HG02870 (cell line): Measurements from ENCODE around the gene HDAC7.

Source experiments
- ATAC-seq: cut with Tn5 transposase; IDR thresholded peaks from one replicate; pipeline ENCODE4 v1.9.1; 2021; ENCODE audit warnings: mild to moderate bottlenecking, moderate library complexity; ENCODE audit not compliant: unreplicated experiment

The HDAC7 gene

GRCh38 chr12:47750916-47751470, 68.7 kb downstream of the HDAC7 start:
- no peak for ATAC-seq

GRCh38 chr12:47750229-47750798, 69.4 kb downstream of the HDAC7 start:
- no peak for ATAC-seq

DNA sequence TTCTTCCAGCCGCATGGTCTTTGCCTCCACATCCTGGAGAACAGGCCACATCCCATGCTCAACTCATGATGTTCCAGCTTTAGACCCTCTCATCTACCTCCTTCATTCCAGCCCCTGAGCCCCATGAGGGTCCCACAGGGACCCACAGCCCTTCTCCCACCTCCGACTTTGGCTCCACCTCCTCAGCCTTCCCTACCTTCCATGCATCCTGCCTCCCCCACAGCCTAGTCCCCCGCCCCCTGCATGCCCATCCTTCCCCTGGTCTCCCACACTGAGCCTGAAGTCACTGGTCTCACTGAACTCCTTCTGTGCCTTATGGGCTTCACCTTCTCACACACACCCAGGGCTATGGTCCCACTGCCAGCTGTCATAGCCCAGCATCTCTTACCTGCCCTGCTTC, 70.8 kb downstream of the HDAC7 start:
- ATAC-seq = no peak

DNA sequence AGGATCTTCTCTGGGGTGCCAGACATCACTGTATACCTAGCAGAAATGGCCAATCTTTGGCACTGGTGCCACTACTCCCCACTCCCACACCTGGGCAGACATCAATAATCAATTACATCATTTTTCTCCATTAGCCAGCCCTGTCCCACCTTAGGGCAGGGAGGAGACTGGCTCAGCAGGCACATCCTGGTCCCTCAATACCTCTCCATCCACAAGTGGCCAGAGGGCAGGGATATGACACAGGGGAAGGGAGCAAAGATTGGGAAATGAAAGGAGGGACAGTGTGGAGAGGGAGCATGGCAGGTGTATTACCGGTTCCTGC, 71.2 kb downstream of the HDAC7 start:
- no peak for ATAC-seq

DNA sequence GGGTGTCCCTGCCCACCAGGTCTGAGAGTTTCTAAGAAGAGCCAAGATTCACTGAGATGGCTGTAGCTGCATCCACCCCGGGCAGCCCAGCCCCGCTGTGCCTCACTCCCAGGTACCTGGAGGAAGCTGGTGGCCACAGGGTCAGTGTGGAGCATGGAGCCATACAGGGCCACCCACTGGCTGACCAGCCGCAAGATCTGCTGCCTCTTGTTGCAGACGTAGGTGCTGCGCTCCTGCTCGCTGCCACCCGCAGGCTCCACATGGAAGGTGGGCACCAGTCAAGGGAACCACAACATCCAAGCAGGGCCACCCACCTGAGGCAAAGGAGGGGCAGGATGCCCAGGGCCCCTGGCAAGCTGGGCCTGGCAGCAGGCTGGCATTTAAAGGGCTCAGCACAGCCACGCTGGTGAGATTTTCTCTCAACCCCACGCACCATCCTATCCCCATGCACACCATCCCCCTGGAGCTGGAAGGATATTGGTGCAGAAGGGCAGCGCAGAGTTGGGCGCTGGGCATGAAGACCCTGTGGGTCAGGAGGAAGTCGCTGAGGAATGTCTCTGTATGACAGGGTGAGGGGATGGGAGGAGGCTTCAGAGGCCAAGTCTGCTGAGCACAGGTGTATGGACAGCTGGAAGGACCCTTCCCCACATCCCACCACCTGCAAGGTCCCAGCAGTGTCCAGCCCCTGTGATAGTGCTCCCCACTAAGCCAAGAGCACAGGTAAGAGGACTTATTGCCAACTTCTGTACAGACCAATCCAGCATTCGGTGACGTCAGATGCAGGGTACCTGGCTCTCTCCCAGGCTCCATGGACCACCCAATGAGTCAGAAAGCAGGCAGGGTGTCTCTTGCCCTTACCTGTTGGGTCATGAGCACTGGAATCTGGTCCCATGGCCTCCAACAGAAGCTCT, 71.9 kb downstream of the HDAC7 start:
- ATAC-seq = no peak

DNA sequence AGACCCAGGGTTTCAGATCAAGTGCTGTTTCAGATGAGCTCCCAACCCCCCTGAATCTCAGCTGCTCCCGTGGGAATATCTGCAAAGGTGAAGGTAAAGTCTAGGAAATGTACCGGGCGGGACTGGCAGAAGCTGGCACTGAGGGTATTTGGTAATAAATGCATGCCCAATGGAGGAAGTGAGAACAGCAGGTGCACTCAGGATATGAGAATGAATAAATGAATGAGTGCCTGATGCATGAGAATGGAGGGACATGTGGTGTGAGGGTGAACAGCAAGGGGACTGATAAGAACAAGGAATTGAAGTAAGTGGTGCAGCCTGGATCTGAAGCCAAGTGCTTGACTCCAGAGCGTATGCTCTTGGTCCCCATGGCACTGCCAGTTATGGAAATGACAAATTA, 72.6 kb downstream of the HDAC7 start:
- no peak for ATAC-seq

DNA sequence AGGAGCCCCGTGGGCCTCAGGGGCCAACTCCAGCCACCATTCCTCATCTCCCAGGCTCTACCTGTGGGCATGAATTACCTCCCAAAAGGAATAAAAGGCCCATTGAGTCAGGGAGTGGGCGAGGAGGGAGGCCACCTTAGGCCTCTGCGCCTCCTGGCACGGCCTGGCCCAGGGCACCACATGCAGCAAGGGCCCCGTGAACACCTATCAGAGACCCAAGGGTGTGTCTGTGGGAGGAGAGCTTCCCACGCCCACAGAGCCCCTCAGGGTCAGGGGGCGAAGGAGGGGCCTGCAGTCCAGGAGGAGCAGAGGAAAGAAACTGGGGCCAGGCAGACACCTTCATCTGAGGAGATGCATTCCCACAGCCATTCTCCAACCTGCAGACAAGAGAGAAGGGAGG, 73.2 kb downstream of the HDAC7 start:
- no peak for ATAC-seq

DNA sequence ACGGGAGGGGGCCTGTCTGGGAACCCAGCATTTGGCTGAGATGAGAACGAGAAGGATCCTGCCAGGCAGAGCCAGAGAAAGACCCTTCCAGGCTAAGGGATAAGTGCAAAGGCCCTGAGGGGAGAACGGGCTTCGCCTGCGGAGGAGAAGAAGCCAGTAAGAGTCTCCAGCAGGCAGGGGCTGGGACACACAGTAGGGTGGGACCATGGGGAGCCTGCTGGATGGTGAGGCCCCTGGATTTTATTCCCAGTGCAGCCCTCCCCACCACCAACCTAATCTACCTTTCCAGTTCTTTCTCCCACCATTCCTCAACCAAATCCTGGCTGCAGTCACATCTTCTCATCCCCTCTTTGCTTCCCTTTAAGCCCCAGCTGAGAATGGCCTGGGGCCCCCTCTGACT, 73.6 kb downstream of the HDAC7 start:
- no peak for ATAC-seq

- ATAC-seq = no peak
Observed at GRCh38 chr12:47745485-47746041, 74.1 kb downstream of the HDAC7 start.

DNA sequence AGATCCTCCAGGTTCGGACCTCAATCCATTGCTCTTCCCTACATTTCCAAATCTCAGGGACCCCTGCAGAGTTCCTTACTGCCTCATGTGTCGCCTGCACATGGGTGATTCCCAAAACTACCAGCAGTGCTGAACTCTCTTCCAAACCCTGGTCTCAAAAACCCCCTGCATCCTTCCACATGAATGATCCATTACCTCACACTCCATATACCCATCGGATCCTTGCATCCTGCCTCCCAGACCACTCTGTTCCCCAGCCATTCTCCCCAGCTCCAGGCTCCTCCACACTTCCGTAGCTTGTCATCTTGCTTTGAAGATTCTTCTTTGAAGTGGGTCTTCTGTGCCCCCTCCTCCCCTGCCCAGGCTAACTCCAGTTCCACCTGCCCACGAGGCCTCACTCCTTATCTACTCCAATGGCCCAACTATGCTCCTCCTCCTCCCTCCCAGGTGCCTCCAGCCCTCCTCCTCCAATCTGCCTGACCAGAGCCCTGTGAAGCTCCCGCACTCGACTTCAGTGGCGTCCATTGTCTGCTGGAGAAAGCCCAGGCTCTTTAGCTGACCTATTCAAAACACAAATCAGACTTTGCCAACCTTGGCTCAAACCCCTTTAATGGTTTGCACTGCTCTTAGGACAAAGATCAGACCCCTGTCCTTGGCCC, 74.8 kb downstream of the HDAC7 start:
- ATAC-seq = no peak

DNA sequence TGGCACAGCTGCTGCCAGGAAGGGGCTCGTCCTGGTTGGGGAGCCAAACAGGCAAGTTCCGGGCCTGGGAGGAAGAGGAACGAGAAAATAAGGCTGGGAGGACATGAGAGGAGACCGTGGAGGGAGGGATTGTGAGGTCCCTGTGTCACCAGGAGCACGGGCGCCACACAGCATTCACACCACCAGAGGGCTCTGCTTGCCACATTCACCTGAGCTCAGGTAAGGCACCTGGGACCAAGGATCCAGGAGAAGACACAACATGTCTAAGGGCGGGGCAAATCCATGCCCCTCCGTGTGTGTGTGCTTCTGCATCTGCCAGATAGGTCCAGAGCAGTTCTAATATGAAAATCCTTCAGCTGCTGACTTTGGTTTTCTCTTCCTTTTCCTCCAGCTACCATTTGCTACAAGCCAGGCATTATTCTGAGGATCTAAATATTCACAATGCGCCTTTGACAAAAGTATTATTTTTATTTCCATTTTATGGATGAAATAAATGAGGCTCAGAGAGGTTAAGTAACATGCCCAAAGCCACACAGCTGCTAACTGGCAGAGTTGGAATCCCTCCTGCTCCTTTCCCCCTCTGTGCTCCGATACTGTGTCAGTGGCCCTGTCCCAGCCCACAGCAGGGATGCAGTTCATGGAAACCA, 75.6 kb downstream of the HDAC7 start:
- no peak for ATAC-seq

- no peak for ATAC-seq
Observed at GRCh38 chr12:47743311-47743860, 76.3 kb downstream of the HDAC7 start.

- no peak for ATAC-seq
Observed at GRCh38 chr12:47742253-47742825, 77.4 kb downstream of the HDAC7 start.

DNA sequence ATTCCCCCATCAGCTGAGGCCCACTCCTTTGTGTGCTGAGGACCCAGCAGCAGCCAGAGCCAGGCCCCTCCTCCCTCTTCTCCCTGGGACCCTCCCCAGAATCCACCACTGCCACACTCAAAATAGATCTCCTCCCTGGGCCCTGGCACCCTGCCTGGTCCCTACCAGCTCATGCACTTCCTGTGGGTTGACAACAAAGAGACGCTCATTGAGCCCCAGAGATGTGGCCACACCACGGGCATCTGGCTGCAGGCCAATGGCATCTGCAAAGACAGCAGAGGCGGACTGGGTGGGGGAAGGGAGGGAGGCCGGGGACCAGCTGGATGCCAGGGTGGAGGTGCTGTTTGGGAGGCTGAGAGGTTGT, 78.4 kb downstream of the HDAC7 start:
- ATAC-seq = no peak

DNA sequence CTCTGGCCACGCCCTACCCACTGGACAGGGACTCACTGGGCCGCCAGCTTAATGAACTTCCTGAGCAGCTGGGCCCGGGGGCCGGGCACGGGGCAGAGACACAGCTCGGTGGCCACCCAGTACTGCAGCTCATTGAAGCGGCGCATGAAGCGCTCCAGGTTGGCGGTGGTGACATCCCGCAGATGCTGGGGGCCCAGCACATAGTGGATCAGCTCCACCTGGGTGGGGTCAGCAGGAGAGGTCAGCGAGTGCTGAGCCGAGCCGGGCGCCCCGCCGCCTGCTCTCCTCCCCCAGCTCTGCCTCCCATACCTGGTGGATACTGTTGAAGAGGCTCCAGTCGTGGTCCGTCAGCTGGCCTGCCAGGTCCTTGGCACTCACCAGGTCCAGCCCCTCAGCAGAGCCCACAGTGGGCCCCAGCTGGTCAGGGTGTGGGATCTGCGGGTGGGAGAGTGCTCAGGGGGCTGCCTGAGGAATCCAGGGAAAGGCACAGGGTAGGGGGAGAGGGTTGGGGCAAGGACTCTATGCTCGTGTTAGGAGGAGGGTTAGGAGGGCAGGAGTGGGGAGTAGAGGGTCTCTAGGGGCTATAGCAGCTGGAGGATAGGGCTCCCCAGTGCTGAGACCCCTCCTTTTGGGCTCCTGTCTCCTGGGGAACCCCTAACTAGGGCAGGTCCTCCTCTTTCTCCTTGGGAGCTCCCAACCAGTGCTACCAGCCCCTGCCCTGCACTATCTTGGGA, 78.9 kb downstream of the HDAC7 start:
- ATAC-seq = peak; percentile 30

DNA sequence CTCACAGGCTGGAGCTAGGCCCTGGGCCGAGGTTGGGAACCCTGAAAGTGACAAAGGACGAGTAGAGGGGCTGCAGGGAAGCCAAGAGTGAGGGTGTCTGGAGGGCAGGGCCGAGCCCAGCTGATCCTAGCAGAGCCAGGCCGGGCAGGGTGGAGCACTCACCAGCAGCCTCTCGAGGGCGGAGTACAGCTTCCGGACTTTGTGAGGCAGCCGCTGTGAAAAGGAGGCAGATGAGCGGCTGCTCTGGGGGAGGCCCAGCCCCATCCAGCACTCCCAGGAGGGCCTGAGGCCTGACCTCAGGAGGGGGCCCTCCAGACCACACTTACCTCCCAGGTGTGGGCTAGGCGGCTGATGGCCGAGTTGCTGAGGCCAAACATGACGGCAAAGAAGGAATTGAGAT, 79.7 kb downstream of the HDAC7 start:
- peak; percentile 47 for ATAC-seq

DNA sequence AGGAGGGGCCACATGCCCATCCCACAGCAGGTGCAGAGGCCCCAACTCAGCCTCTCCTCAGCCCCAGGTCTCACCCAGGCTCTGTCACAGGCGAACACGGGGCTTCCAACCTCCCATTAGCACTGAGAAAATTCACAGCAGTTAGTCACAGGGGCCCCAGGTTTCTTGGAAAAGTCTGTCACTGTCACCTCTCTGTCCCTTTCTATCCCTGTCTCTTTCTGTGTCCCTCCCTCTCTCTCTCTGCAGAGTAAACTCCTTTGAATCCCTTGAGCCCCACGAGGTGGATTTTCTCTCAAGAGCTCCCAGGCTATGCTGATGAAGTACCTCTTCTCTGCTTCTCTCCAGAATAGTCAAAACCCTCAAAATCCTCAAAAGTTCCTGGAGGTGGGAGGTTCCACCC, 80.4 kb downstream of the HDAC7 start:
- no peak for ATAC-seq

DNA sequence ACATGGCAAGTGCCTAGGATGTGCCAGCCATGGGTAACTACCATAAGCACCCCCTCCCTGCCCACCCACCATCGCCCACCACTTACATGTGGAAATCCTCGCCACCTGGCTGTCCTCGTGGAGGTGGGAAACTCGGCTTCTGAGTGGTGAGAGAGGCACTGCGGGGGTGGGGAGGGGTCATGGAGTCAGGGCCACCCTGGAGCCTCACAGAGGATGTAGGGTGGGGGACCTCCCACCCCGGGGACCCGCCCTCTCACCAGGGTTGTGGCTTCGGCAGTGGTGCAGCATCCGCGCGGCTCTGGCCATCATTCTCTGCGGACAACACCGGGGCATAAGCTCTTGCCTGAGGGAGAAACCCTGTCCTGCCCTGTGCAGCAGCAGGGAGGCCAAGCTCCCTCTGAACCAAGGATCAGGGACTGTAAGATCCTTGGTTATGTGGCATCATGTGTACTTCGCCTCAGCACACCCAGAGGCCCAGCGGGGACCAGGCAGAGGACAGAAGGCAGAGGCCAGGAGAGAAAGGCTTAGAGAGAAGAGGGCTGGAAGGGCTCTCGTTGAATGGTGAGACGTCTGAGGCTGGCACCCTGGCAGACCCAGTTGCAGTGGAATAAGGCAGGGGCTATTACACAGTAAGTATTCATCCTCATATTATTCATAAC, 81.6 kb downstream of the HDAC7 start:
- ATAC-seq = no peak
